Smooth muscle cell (in vitro differentiated cells): ENCODE results near the gene SGSM1. TPM values are rescaled to one million over a fixed set of nuclear protein-coding genes. Genes with fewer than 3 reads are reported as not detected.
A peak's percentile ranks its signal among the peaks of the same experiment; 100 is the strongest.

Experiments used
- DNase-seq: peaks from one replicate; lab custom pipeline; 2025; ENCODE audit not compliant: unreplicated experiment; lab: John Stamatoyannopoulos, UW
- H2AFZ ChIP-seq: fragments of 200-600 bp; sonication (generic); 2 replicates; pipeline ENCODE4 v1.6.0; 2016; ENCODE audit warnings: antibody characterized with exemption, low read depth, mild to moderate bottlenecking
- H3F3A ChIP-seq: fragments of 200-600 bp; sonication (generic); 2 replicates; pipeline ENCODE4 v1.6.0; 2017; ENCODE audit warnings: antibody characterized with exemption, low read depth
- H3K27ac ChIP-seq: fragments of 200-600 bp; sonication (generic); 2 replicates; pipeline ENCODE4 v1.5.1; 2016; ENCODE audit warnings: low read depth, mild to moderate bottlenecking
- H3K27me3 ChIP-seq: fragments of 200-600 bp; sonication (generic); 2 replicates; pipeline ENCODE4 v1.6.1; 2016; ENCODE audit warnings: low read depth, mild to moderate bottlenecking
- H3K36me3 ChIP-seq: fragments of 200-600 bp; sonication (generic); 2 replicates; pipeline ENCODE4 v1.5.1; 2016; ENCODE audit warnings: low read depth
- H3K4me1 ChIP-seq: fragments of 200-600 bp; sonication (generic); 2 replicates; pipeline ENCODE4 v1.5.1; 2016; ENCODE audit warnings: low read depth
- H3K4me2 ChIP-seq: fragments of 200-600 bp; sonication (generic); 2 replicates; pipeline ENCODE4 v1.6.0; 2016; ENCODE audit warnings: mild to moderate bottlenecking
- H3K4me3 ChIP-seq: fragments of 200-600 bp; sonication (generic); 2 replicates; pipeline ENCODE4 v1.5.1; 2016; ENCODE audit warnings: mild to moderate bottlenecking
- H3K79me2 ChIP-seq: fragments of 200-600 bp; sonication (generic); 2 replicates; pipeline ENCODE4 v1.6.0; 2016; ENCODE audit warnings: low read depth, mild to moderate bottlenecking
- H3K9ac ChIP-seq: fragments of 200-600 bp; sonication (generic); 2 replicates; pipeline ENCODE4 v1.6.0; 2016; ENCODE audit warnings: low read depth
- H3K9me3 ChIP-seq: fragments of 200-600 bp; sonication (generic); replicated peaks from 2 replicates; pipeline ENCODE4 v1.5.1; 2016; ENCODE audit warnings: low read depth
- H4K20me1 ChIP-seq: fragments of 200-600 bp; sonication (generic); 2 replicates; pipeline ENCODE4 v1.6.0; 2016; ENCODE audit warnings: low read depth
- CTCF ChIP-seq: fragments of 200-600 bp; sonication (generic); IDR thresholded peaks from 2 replicates; pipeline ENCODE4 v1.5.1; 2017; ENCODE audit warnings: borderline replicate concordance, mild to moderate bottlenecking, antibody characterized with exemption; ENCODE audit not compliant: insufficient read depth, poor library complexity, severe bottlenecking
- WGBS: methylation state at CpG from one replicate; pipeline ENCODE4 v1.1.7; 2016; ENCODE audit warnings: low lambda C conversion rate; 5-methylcytosine and 5-hydroxymethylcytosine counted together
- polyA plus RNA-seq: library from polyadenylated mRNA; unstranded; fragments of >200 nt; fragmentation: Nextera tagmentation; extraction: Ambion mirVana; gene quantifications from 2 replicates; pipeline ENCODE4 v1.2.1, GENCODE V29; 2016
- total RNA-seq: library from RNA; depleted of rRNA; stranded (reverse); fragments of >200 nt; gene quantifications from 2 replicates; pipeline ENCODE4 v1.2.3, GENCODE V29; 2014

The SGSM1 gene
- total and polyA plus RNA-seq, 2 experiments from 2014 or later, result 0.18 TPM; not detected in 1

GRCh38 chr22:24765166-24765565 is 40.8 kb upstream of the SGSM1 start:
- no peak overlapping the region for H3K9ac ChIP-seq
- H3F3A ChIP-seq, result no peaks in the 10 kb centered on the region
- no peaks in the 10 kb centered on the region for H3K27me3 ChIP-seq
- H3K36me3 ChIP-seq, result no peaks in the 10 kb centered on the region
- H3K27ac ChIP-seq, result no peak overlapping the region
- no peak overlapping the region for H3K4me3 ChIP-seq
- 77% methylated on average over 5 of the region's 5 CpGs for WGBS
- H4K20me1 ChIP-seq, result no peaks in the 10 kb centered on the region
- H3K9me3 ChIP-seq, result no peaks in the 10 kb centered on the region
- no peak overlapping the region for H2AFZ ChIP-seq
- TF ChIP-seq CTCF, result no peak
- no peaks in the 10 kb centered on the region for H3K79me2 ChIP-seq
- DNase-seq, result no peak
- H3K4me1 ChIP-seq, result no peaks in the 10 kb centered on the region
- no peak overlapping the region for H3K4me2 ChIP-seq

- no peak overlapping the region for H3K9ac ChIP-seq
Measured at GRCh38 chr22:24768537-24769374, 37.3 kb upstream of the SGSM1 start.

GRCh38 chr22:24772493-24773220 is 33.4 kb upstream of the SGSM1 start:
- no peak for DNase-seq
- Histone ChIP-seq H3K9me3 (no peaks in the 10 kb centered on the region), H3K4me1 (no peaks in the 10 kb centered on the region), H3K4me3 (no peak overlapping the region), H2AFZ (no peak overlapping the region), H3K36me3 (no peaks in the 10 kb centered on the region), H4K20me1 (no peaks in the 10 kb centered on the region), H3K4me2 (no peak overlapping the region), H3K27ac (no peak overlapping the region), H3K9ac (no peak overlapping the region), H3K79me2 (no peaks in the 10 kb centered on the region), H3F3A (peaks cover 7% of the 10 kb centered on the region), H3K27me3 (no peaks in the 10 kb centered on the region)
- 55% methylated on average over 7 of the region's 7 CpGs for WGBS
- peak; percentile 35 for TF ChIP-seq CTCF

More at GRCh38 chr22:24768537-24769374, 37.3 kb upstream of the SGSM1 start:
- peak; percentile 58 for TF ChIP-seq CTCF
- H3K4me1 ChIP-seq, result no peaks in the 10 kb centered on the region
- no peaks in the 10 kb centered on the region for H3K36me3 ChIP-seq
- no peaks in the 10 kb centered on the region for H4K20me1 ChIP-seq
- H3K27ac ChIP-seq, result no peak overlapping the region
- no peak overlapping the region for H3K4me3 ChIP-seq
- no peaks in the 10 kb centered on the region for H3K9me3 ChIP-seq
- H3K4me2 ChIP-seq, result no peak overlapping the region
- no peak overlapping the region for H2AFZ ChIP-seq
- 58% methylated on average over 8 of the region's 8 CpGs for WGBS
- no peaks in the 10 kb centered on the region for H3K79me2 ChIP-seq
- no peaks in the 10 kb centered on the region for H3F3A ChIP-seq
- no peak for DNase-seq
- H3K27me3 ChIP-seq, result no peaks in the 10 kb centered on the region
